Cardiac muscle cell (in vitro differentiated cells and primary cell): ENCODE data around the gene DIDO1. TPM values are rescaled to one million over a fixed set of nuclear protein-coding genes. Genes with fewer than 3 reads are reported as not detected.

Experiments
- DNase-seq, 2 donors: peaks; one replicate each; pipeline versions ENCODE4 v3.0.0 to v3.0.0-alpha.2; 2010 to 2017; ENCODE audit warnings: low read depth in 1 of 2, low spot score in 1 of 2
- H3K27ac ChIP-seq: fragments of 200-600 bp; sonication (generic); 2 replicates; pipeline ENCODE4 v1.5.1; 2016
- H3K27me3 ChIP-seq: fragments of 200-600 bp; sonication (generic); 2 replicates; pipeline ENCODE4 v1.6.0; 2016; ENCODE audit warnings: control low read depth
- H3K36me3 ChIP-seq: fragments of 200-600 bp; sonication (generic); 2 replicates; pipeline ENCODE4 v1.5.1; 2016; ENCODE audit warnings: control low read depth
- H3K4me1 ChIP-seq: fragments of 200-600 bp; sonication (generic); 2 replicates; pipeline ENCODE4 v1.8.1; 2017; ENCODE audit warnings: low read depth, mild to moderate bottlenecking, mixed run types
- H3K4me3 ChIP-seq: fragments of 200-600 bp; sonication (generic); 2 replicates; pipeline ENCODE4 v1.5.1; 2016; ENCODE audit warnings: mild to moderate bottlenecking
- H3K9me3 ChIP-seq: fragments of 200-600 bp; sonication (generic); 2 replicates; pipeline ENCODE4 v1.5.1; 2017; ENCODE audit warnings: low read depth, mild to moderate bottlenecking, control low read depth
- polyA plus RNA-seq: library from polyadenylated mRNA; unstranded; fragments of >200 nt; fragmentation: Nextera tagmentation; extraction: Ambion mirVana; gene quantifications from 2 replicates; pipeline ENCODE4 v1.2.1, GENCODE V29; 2016
- total RNA-seq: library from RNA; depleted of rRNA; stranded (reverse); fragments of >200 nt; gene quantifications from 2 replicates; pipeline ENCODE4 v1.2.3, GENCODE V29; 2016
- TF ChIP-seq, protein P1 (sequence below): IDR thresholded peaks from 2 replicates; pipeline ENCODE4 v1.5.1; 2012; ENCODE audit warnings: low read depth, mild to moderate bottlenecking, low read length

DIDO1 gene
- total and polyA plus RNA-seq, 2 experiments from 2014 or later: 28.3 to 69.2 TPM

DNA sequence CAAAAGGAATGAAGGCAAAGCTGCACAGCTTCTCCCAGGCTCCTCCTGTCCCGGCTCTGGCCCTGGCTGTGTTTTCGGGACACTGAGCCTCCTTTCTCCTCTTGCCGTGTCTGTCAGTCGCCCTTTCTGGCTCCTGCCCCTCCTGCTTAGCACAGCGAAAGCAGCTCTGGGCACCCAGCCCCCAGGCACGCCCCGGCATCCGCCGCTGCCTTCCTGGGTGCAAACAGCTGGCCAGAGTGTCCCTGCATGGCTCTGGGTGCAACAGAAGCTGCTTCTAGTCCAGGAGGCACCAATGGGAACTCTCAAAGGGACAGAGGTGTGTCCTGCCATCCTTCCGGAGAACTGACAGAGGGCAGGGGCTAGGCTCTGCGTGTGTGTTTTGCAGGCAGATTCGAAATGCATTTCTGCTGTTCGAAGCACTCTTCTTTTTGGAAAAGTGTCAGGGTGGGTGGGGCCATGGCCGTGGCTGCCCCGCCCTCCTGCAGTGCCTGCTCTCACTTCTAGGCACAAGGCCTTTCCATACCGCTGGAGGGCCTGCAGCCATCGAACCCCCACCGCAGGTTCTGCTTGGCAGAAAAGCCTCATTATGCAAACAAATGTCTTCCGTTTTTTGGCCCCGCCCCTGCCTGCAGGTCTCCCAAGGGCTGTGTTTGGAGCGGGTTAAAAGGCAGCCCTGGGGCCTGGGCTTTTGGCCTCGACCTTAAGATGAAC is 93.9 kb downstream of the DIDO1 start:
- DNase-seq: no peak
- H3K4me1 ChIP-seq: no peaks in the 10 kb centered on the region
- H3K36me3 ChIP-seq: no peaks in the 10 kb centered on the region
- no peaks in the 10 kb centered on the region for H3K9me3 ChIP-seq
- no peak overlapping the region for H3K4me3 ChIP-seq
- TF ChIP-seq, protein P1, sequence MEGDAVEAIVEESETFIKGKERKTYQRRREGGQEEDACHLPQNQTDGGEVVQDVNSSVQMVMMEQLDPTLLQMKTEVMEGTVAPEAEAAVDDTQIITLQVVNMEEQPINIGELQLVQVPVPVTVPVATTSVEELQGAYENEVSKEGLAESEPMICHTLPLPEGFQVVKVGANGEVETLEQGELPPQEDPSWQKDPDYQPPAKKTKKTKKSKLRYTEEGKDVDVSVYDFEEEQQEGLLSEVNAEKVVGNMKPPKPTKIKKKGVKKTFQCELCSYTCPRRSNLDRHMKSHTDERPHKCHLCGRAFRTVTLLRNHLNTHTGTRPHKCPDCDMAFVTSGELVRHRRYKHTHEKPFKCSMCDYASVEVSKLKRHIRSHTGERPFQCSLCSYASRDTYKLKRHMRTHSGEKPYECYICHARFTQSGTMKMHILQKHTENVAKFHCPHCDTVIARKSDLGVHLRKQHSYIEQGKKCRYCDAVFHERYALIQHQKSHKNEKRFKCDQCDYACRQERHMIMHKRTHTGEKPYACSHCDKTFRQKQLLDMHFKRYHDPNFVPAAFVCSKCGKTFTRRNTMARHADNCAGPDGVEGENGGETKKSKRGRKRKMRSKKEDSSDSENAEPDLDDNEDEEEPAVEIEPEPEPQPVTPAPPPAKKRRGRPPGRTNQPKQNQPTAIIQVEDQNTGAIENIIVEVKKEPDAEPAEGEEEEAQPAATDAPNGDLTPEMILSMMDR: no peak
- no peaks in the 10 kb centered on the region for H3K27me3 ChIP-seq
- no peak overlapping the region for H3K27ac ChIP-seq

DNA sequence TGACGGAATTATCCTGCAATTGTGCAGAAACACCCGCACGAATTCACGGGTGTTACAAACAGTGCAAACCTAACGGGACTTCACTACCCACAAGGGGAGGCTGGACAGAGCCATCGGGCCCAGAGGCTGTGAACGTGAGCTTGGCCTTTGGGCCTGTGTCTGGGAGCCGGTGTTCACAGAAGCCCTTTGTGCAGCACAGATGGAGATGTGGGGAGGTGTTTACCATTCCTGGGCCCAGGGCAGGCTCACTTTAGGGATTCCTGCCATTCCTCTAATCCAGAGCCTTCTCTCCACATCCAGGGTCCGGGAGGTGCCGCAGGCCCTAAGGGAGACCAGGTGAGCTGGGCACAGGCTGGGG is 94.5 kb downstream of the DIDO1 start:
- H3K36me3 ChIP-seq: no peaks in the 10 kb centered on the region
- H3K4me3 ChIP-seq: no peak overlapping the region
- no peaks in the 10 kb centered on the region for H3K27me3 ChIP-seq
- no peaks in the 10 kb centered on the region for H3K4me1 ChIP-seq
- H3K27ac ChIP-seq: no peak overlapping the region
- H3K9me3 ChIP-seq: no peaks in the 10 kb centered on the region
- TF ChIP-seq, protein P1: no peak
- no peak for DNase-seq

DNA sequence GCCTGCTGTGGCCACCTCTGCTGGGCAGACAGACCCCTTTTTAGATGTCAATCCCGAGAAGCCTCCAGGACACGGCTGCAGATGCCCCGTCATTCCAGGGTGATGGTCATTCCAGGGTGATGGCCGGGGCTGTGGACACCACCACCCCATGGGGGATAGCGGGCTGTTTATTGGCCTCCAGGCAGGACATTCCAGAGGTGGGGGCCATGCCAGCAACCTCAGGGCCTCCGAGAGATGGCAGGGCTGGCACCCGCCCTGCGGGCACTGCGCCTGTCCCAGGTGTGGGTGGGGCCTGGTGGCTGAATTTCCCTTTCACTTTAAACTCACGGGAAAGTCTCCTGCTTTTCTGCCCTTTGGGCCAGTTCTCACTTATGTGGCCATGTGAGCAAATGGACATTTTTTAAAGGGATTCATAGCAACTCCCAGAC is 94.9 kb downstream of the DIDO1 start:
- H3K27ac ChIP-seq: no peak overlapping the region
- no peaks in the 10 kb centered on the region for H3K27me3 ChIP-seq
- H3K4me1 ChIP-seq: no peaks in the 10 kb centered on the region
- no peak overlapping the region for H3K4me3 ChIP-seq
- H3K9me3 ChIP-seq: no peaks in the 10 kb centered on the region
- TF ChIP-seq, protein P1: no peak
- H3K36me3 ChIP-seq: no peaks in the 10 kb centered on the region
- DNase-seq: no peak

GRCh38 chr20:62830821-62831220 is 95.5 kb downstream of the DIDO1 start:
- H3K27ac ChIP-seq: no peak overlapping the region
- TF ChIP-seq, protein P1: no peak
- H3K4me1 ChIP-seq: no peaks in the 10 kb centered on the region
- DNase-seq: no peak
- H3K27me3 ChIP-seq: no peaks in the 10 kb centered on the region
- no peak overlapping the region for H3K4me3 ChIP-seq
- no peaks in the 10 kb centered on the region for H3K36me3 ChIP-seq
- H3K9me3 ChIP-seq: no peaks in the 10 kb centered on the region

DNA sequence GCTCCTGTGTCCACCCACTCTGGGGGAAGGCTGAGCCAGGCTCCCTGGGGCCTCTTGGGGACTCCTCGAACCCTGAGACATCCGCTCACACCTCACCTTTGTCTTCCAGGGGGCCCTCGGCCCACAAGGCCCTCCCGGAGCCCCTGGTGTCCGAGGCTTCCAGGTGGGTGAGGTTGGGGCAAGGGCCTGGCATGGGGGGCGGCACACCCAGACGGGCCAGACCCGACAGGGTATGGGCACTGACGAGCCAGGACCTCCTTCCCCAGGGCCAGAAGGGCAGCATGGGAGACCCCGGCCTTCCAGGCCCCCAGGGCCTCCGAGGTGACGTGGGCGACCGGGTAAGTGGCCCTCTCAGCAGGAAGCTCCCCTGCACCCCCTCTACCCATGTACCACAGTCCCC is 96.1 kb downstream of the DIDO1 start:
- no peaks in the 10 kb centered on the region for H3K9me3 ChIP-seq
- TF ChIP-seq, protein P1: no peak

More for the DNA sequence above, 96.1 kb downstream of the DIDO1 start:
- Histone ChIP-seq H3K4me3 (no peak overlapping the region), H3K27me3 (no peaks in the 10 kb centered on the region), H3K27ac (no peak overlapping the region), H3K36me3 (no peaks in the 10 kb centered on the region), H3K4me1 (no peaks in the 10 kb centered on the region)
- DNase-seq: no peak
